Body of pancreas (tissue), 4 donors: Measurements from ENCODE around the gene TBC1D9.

Source experiments
- POLR2A ChIP-seq, 3 donors: fragments of 450-650 bp; IDR thresholded peaks; one replicate each; pipeline ENCODE4 v1.6.1; 2016; ENCODE audit warnings: antibody characterized with exemption in 3 of 3, mild to moderate bottlenecking in 2 of 3
- TF ChIP-seq, protein P1 (sequence below), 7 experiments: fragments of 450-650 bp in 4 of 7; fragments of 200-600 bp in 3 of 7; sonication (generic) in 3 of 7; IDR thresholded peaks; one replicate each; pipeline ENCODE4 v1.5.1; 2016 to 2019; ENCODE audit warnings: antibody characterized with exemption in 7 of 7

DNA sequence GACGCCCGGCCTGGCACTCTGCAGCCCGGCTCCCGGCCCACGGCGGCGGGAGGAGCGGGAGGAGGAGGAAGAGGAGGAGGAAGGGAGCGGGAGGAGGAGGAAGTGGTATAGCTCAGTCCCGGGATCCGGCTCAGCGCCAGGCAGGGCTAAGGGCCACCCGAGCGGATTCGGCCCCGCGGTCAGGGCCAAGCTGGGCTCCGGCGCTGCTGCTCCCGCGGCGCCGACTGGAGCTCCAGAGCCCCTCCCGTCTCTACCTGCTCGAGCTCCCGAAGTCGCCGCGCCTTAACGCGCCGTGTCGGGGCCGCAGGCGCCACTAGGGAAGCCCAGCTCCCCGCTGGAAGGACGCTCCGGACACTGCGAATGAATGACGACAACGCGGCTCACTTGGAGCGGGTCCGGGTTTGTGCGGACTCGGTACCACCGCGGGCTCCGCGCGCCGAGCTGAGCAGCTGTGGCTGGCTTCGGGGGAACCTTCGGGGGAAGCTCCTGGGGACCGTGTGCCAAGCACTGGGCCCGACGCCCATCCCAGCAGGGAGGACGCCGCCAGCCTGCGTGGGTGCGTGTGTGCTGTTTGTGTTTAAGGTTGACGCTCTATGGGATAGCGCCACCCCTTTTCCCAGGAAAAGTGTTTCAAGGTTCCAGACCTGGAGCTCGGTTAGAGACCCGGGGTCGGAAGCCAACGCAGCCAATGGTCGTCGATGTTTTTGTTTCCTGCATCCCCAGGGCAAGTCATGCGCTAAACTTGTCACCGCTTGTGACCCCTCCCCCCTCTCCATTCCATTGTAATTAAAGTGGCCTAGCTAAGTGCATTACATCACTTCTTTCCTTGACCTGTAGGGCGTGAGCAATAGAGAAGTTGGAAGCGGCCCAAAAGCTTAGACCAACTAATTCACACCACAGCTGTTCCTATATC lies at the start of gene TBC1D9:
- TF ChIP-seq, protein P1, sequence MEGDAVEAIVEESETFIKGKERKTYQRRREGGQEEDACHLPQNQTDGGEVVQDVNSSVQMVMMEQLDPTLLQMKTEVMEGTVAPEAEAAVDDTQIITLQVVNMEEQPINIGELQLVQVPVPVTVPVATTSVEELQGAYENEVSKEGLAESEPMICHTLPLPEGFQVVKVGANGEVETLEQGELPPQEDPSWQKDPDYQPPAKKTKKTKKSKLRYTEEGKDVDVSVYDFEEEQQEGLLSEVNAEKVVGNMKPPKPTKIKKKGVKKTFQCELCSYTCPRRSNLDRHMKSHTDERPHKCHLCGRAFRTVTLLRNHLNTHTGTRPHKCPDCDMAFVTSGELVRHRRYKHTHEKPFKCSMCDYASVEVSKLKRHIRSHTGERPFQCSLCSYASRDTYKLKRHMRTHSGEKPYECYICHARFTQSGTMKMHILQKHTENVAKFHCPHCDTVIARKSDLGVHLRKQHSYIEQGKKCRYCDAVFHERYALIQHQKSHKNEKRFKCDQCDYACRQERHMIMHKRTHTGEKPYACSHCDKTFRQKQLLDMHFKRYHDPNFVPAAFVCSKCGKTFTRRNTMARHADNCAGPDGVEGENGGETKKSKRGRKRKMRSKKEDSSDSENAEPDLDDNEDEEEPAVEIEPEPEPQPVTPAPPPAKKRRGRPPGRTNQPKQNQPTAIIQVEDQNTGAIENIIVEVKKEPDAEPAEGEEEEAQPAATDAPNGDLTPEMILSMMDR (IDR thresholded peaks at IDR 0.05): peak in 4 of 7 experiments; percentile 6 to 22 (median 16)
- TF ChIP-seq POLR2A (IDR thresholded peaks at IDR 0.05): peak; percentile 58 to 95 (median 92)
